ENCODE data around the gene HERC4.

DNA sequence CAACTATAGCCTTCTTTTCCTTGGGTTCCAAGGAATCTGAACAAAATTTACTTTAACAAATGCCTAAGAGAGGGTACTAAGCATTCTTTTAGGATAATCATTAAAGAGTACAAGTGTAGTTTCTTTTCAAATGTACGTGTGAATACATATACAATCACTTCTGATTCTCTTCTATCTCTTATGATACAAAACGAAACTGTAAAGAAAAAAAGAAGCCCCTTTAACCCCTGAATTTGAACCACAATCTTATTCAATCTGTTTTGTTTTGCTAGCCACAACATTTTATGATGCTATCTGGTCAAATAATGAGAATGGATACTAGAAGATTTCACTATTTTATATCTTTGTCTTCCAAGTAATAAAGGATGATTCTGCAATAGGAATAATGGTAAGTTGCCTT is 141.9 kb downstream of the HERC4 start:
- no peak for TF ChIP-seq NFE2L1 (CRISPR knock-in tag; IDR thresholded peaks at IDR 0.05)
- TF ChIP-seq FOXP4 (CRISPR knock-in tag; IDR thresholded peaks at IDR 0.05), result no peak
- TF ChIP-seq TEAD4 (CRISPR knock-in tag; IDR thresholded peaks at IDR 0.05), result no peak

Data from WTC11 (cell line).